ENCODE results near the gene SECISBP2.
"Not testable (repeated sequence)": the region's sequence is repeated elsewhere in the genome, so short reads cannot be mapped to it uniquely, and the experiment has no call there.

SECISBP2 gene

DNA sequence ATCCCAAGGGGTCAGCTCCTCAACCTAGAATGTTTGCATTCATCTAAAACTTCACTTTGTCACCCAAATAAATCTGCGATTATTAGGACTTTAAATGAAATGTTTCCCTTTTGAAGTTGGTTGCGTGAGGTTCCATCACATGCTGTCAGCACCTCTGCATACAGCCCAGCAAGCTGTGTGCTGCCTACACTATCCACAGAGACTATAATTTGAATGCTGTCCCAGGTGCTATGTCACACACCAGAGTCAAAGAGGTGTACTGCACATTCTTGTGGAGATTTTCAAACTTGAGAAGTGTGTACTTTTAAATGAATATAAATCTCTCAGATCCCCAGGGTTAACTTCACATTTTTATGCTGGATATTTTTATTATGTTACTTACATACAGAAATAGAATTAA lies 26.6 kb upstream of the SECISBP2 start:
- no peaks in the 10 kb centered on the region for H3K4me1 ChIP-seq (ENCODE audit: insufficient read depth, low read length)
- H3K36me3 ChIP-seq (ENCODE audit: insufficient read depth, low read length), result no peaks in the 10 kb centered on the region
- H3K4me3 ChIP-seq (ENCODE audit: low read length), result no peak overlapping the region
- peaks cover 6% of the 10 kb centered on the region for H3K9me3 ChIP-seq (ENCODE audit: low read length)
- no peak overlapping the region for H2AFZ ChIP-seq (ENCODE audit: low read depth, low read length)
- no peaks in the 10 kb centered on the region for H3K27me3 ChIP-seq (ENCODE audit: insufficient read depth, low read length)

DNA sequence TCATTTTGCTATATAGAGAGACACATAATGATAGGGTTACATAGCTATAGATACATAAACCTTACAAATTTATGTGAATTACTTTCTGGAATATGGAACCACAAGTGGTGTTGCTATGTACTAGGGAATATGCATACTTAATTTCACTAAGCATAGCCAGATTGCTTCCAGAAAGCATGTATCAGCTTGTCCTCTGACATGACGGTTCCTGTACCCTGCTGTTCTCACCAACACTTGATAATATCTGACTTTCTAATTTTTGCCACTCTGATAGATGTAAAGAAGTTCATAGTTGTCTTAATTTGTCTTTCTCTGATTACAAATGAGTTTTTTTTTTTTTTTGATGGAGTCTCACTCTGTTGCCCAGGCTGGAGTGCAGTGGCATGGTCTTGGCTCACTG lies 25.3 kb upstream of the SECISBP2 start:
- peaks cover 6% of the 10 kb centered on the region for H3K9me3 ChIP-seq (ENCODE audit: low read length)
- H3K27me3 ChIP-seq (ENCODE audit: insufficient read depth, low read length), result no peaks in the 10 kb centered on the region
- no peaks in the 10 kb centered on the region for H3K4me1 ChIP-seq (ENCODE audit: insufficient read depth, low read length)
- no peaks in the 10 kb centered on the region for H3K36me3 ChIP-seq (ENCODE audit: insufficient read depth, low read length)
- no peak overlapping the region for H2AFZ ChIP-seq (ENCODE audit: low read depth, low read length)
- no peak overlapping the region for H3K4me3 ChIP-seq (ENCODE audit: low read length)

DNA sequence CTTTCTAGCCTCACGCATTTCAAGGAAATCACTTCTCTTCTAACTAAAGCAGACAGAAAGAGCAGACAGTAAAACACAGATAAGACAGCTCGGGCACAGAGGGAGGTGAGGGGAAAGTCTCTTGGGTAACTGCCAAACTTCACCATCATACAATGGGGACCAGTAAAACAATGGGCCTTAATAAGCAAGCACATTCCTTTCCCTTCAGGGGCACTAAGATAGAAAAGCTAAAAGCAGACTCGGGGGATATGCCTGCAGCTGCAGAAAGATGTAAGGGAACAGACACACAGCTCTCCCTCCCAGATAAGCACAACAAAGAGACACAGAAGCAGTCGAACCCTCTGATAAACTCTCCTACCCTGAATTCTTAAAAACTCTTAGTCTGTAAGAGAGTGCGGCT lies 22.9 kb upstream of the SECISBP2 start:
- peaks cover 6% of the 10 kb centered on the region for H3K9me3 ChIP-seq (ENCODE audit: low read length)
- H2AFZ ChIP-seq (ENCODE audit: low read depth, low read length), result no peak overlapping the region
- H3K4me1 ChIP-seq (ENCODE audit: insufficient read depth, low read length), result no peaks in the 10 kb centered on the region
- H3K4me3 ChIP-seq (ENCODE audit: low read length), result no peak overlapping the region
- H3K36me3 ChIP-seq (ENCODE audit: insufficient read depth, low read length), result no peaks in the 10 kb centered on the region
- no peaks in the 10 kb centered on the region for H3K27me3 ChIP-seq (ENCODE audit: insufficient read depth, low read length)

- H2AFZ ChIP-seq (ENCODE audit: low read depth, low read length); H3K36me3 ChIP-seq (ENCODE audit: insufficient read depth, low read length); H3K9me3 ChIP-seq (ENCODE audit: low read length); H3K4me1 ChIP-seq (ENCODE audit: insufficient read depth, low read length); H3K27me3 ChIP-seq (ENCODE audit: insufficient read depth, low read length); H3K4me3 ChIP-seq (ENCODE audit: low read length): not testable (repeated sequence)
Measured at GRCh38 chr9:89301996-89302395, 16.3 kb upstream of the SECISBP2 start.

- no peaks in the 10 kb centered on the region for H3K36me3 ChIP-seq (ENCODE audit: insufficient read depth, low read length)
- H3K4me3 ChIP-seq (ENCODE audit: low read length), result no peak overlapping the region
- no peaks in the 10 kb centered on the region for H3K4me1 ChIP-seq (ENCODE audit: insufficient read depth, low read length)
- H2AFZ ChIP-seq (ENCODE audit: low read depth, low read length), result no peak overlapping the region
- no peaks in the 10 kb centered on the region for H3K27me3 ChIP-seq (ENCODE audit: insufficient read depth, low read length)
- no peaks in the 10 kb centered on the region for H3K9me3 ChIP-seq (ENCODE audit: low read length)
Measured at GRCh38 chr9:89304020-89304833, 14.1 kb upstream of the SECISBP2 start.

DNA sequence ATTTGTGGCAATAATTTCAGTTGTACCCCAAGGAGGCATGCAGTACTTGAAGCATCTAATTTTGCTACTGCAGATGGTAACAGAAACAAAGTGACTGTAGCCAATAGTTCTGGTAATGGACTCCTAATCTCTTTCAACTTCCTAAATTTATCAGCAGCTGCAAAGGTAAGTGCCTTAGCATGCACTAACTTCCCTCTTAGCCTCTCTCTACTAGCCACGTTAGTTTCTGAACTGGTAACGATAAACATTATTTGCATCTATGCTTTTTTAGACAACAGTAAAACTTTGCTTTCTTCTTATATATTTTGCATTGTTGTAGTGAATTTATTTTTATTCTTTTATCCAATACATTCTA lies 13.5 kb upstream of the SECISBP2 start:
- Histone ChIP-seq H3K27me3 (ENCODE audit: insufficient read depth, low read length) (no peaks in the 10 kb centered on the region), H3K4me1 (ENCODE audit: insufficient read depth, low read length) (peaks cover 3% of the 10 kb centered on the region), H3K4me3 (ENCODE audit: low read length) (no peak overlapping the region), H2AFZ (ENCODE audit: low read depth, low read length) (no peak overlapping the region), H3K36me3 (ENCODE audit: insufficient read depth, low read length) (no peaks in the 10 kb centered on the region), H3K9me3 (ENCODE audit: low read length) (no peaks in the 10 kb centered on the region)

- Histone ChIP-seq H2AFZ (ENCODE audit: low read depth, low read length) (no peak overlapping the region), H3K27me3 (ENCODE audit: insufficient read depth, low read length) (no peaks in the 10 kb centered on the region), H3K9me3 (ENCODE audit: low read length) (no peaks in the 10 kb centered on the region), H3K4me1 (ENCODE audit: insufficient read depth, low read length) (peaks cover 4% of the 10 kb centered on the region), H3K36me3 (ENCODE audit: insufficient read depth, low read length) (no peaks in the 10 kb centered on the region), H3K4me3 (ENCODE audit: low read length) (no peak overlapping the region)
Measured at GRCh38 chr9:89305868-89306267, 12.4 kb upstream of the SECISBP2 start.

GRCh38 chr9:89309166-89309565 lies 9.1 kb upstream of the SECISBP2 start:
- no peak overlapping the region for H2AFZ ChIP-seq (ENCODE audit: low read depth, low read length)
- peaks cover 19% of the 10 kb centered on the region for H3K4me1 ChIP-seq (ENCODE audit: insufficient read depth, low read length)
- H3K4me3 ChIP-seq (ENCODE audit: low read length), result no peak overlapping the region
- H3K27me3 ChIP-seq (ENCODE audit: insufficient read depth, low read length), result no peaks in the 10 kb centered on the region
- peaks cover 6% of the 10 kb centered on the region for H3K36me3 ChIP-seq (ENCODE audit: insufficient read depth, low read length)
- H3K9me3 ChIP-seq (ENCODE audit: low read length), result no peaks in the 10 kb centered on the region

DNA sequence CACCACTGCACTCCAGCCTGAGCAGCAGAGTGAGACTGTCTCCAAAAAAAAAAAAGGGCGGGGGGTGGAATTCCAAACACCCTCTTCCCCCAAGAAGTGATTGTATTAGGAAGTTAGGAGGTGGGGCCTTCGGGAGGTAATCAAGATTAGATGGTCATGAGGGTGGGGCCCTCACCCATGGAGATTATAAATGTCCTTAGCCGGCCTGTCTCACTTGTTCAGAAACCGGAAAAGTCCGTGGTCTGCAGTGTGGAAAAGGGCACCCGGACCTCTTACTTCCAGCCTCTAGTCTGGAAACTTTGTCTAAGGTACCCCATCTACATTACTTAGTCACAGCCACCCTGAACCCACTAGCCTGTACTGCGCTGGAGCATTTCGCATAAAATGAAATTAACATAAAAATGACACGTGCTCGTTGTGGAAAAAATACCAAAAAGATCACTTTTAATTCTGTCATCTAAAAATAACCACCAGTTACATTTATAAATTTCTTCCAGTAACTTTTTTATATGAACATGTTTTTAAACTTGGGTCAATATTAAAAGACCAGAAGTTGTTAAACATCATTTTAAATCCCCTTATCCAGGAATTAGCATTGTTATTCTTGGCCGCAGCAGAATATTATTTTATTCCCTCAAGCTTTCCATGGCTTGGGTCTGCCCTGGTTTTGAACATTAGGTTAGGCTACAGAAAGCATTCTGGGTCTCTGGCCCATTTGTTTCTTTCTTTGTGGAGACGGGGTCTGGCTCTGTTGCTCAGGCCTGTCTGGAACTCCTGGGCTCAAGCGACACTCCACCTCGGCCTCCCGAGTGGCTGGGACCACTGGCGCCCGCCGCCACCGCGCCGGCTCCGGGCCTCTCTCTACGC lies 8.5 kb upstream of the SECISBP2 start:
- Histone ChIP-seq H3K9me3 (ENCODE audit: low read length) (no peaks in the 10 kb centered on the region), H2AFZ (ENCODE audit: low read depth, low read length) (peak overlapping the region; percentile 11)

DNA sequence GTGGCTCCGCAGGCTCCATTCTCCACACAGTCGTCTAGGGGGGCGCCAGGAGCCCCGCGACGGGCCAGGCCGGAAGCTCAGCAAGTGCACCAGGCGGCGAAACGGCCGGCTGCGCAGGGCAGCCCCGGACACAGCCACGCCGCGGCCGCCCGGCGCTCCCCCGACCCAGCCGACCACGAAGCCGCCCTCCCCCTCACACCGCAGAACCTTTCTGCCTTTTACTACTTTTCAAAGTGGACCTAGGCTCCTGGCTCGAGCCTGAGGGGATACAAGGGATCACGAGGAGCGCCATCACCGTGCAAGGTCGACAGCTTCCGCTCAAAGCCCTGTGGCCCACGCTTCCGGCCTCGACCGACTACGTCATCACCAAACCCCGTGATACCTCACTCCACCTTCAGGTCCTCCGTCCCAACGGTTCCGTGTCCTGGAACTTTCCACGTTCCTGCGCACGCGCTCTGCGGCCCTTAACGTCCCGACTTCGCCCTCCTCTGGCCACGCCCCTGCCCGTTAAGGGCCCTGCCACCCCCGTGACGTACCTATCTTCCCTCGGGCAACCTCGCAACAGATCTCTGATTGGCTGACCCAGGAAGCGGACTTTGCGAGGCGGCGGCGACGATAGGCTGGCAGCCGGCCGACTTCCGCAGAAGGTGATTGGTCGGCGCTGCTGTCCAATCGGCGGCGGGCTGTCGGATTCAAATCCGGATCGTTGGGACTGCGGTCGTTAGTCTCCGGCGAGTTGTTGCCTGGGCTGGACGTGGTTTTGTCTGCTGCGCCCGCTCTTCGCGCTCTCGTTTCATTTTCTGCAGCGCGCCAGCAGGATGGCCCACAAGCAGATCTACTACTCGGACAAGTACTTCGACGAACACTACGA lies 7.6 kb upstream of the SECISBP2 start, which contains the start of gene CKS2:
TSS of gene CKS2 (plus strand) at position 721 of the 871 bp plus-strand sequence. CDS start at position 819, 98 bp downstream.
- peaks cover 17% of the 10 kb centered on the region for H3K36me3 ChIP-seq (ENCODE audit: insufficient read depth, low read length)
- peak within 1 kb of the TSS; percentile 11 for H2AFZ ChIP-seq (ENCODE audit: low read depth, low read length)
- peak within 1 kb of the TSS; percentile 97 for H3K4me3 ChIP-seq (ENCODE audit: low read length)
- no peaks in the 10 kb centered on the region for H3K27me3 ChIP-seq (ENCODE audit: insufficient read depth, low read length)
- H3K4me1 ChIP-seq (ENCODE audit: insufficient read depth, low read length), result peaks cover 28% of the 10 kb centered on the region
- no peaks in the 10 kb centered on the region for H3K9me3 ChIP-seq (ENCODE audit: low read length)

More for the DNA sequence above, 8.5 kb upstream of the SECISBP2 start:
- H3K36me3 ChIP-seq (ENCODE audit: insufficient read depth, low read length), result peaks cover 9% of the 10 kb centered on the region
- H3K4me1 ChIP-seq (ENCODE audit: insufficient read depth, low read length), result peaks cover 25% of the 10 kb centered on the region
- H3K4me3 ChIP-seq (ENCODE audit: low read length), result peak overlapping the region; percentile 89
- H3K27me3 ChIP-seq (ENCODE audit: insufficient read depth, low read length), result no peaks in the 10 kb centered on the region

- Histone ChIP-seq H3K4me1 (ENCODE audit: insufficient read depth, low read length) (peaks cover 28% of the 10 kb centered on the region), H3K9me3 (ENCODE audit: low read length) (no peaks in the 10 kb centered on the region), H2AFZ (ENCODE audit: low read depth, low read length) (no peak overlapping the region), H3K36me3 (ENCODE audit: insufficient read depth, low read length) (peaks cover 26% of the 10 kb centered on the region), H3K27me3 (ENCODE audit: insufficient read depth, low read length) (no peaks in the 10 kb centered on the region), H3K4me3 (ENCODE audit: low read length) (peak overlapping the region; percentile 97)
Measured at GRCh38 chr9:89311346-89312221, 6.7 kb upstream of the SECISBP2 start.

GRCh38 chr9:89312222-89312571 lies 6.1 kb upstream of the SECISBP2 start:
- Histone ChIP-seq H2AFZ (ENCODE audit: low read depth, low read length) (no peak overlapping the region), H3K36me3 (ENCODE audit: insufficient read depth, low read length) (peaks cover 32% of the 10 kb centered on the region), H3K4me3 (ENCODE audit: low read length) (peak overlapping the region; percentile 97), H3K9me3 (ENCODE audit: low read length) (no peaks in the 10 kb centered on the region), H3K4me1 (ENCODE audit: insufficient read depth, low read length) (peaks cover 28% of the 10 kb centered on the region), H3K27me3 (ENCODE audit: insufficient read depth, low read length) (no peaks in the 10 kb centered on the region)

Data from neuron (in vitro differentiated cells).